ENCODE data around the gene TARDBP. TPM values are rescaled to one million over a fixed set of nuclear protein-coding genes. Genes with fewer than 3 reads are reported as not detected.

The TARDBP gene
- total and polyA plus RNA-seq, 2 donors from 2014 or later = 103 to 140 TPM

DNA sequence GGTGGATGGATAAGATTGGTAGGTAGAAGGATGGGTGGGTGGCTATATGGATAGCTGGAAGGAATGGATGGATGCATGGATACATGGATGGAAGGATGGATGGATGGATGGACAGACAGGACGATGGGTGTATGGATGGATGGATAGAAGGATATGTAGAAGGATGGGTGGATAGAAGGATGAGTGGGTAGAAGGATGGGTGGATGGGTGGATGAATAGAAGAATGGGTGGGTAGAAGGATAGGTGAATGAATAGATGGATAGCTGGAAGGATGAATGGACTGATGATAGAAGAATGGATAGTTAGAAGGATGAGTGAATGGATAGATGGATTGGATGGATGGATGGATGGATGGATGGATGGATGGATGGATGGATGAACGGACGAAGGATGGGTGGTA, 29.6 kb downstream of the TARDBP start:
- Histone ChIP-seq H3K9me3 (ENCODE audit: control insufficient read depth in 2 of 3, insufficient read depth in 1 of 3, low read length in 3 of 3) (peaks cover 0 to 1% (median 0%) of the 10 kb centered on the region in 3 donors), H3K9ac (ENCODE audit: low read length in 3 of 3) (no peak overlapping the region), H3K27ac (ENCODE audit: low read depth in 2 of 2, low read length in 2 of 2) (no peak overlapping the region), H3K36me3 (ENCODE audit: control insufficient read depth in 2 of 3, insufficient read depth in 3 of 3, low read length in 3 of 3) (no peaks in the 10 kb centered on the region), H3K4me3 (ENCODE audit: low read length in 3 of 3) (no peak overlapping the region), H3K27me3 (ENCODE audit: control insufficient read depth, insufficient read depth, low read length) (no peaks in the 10 kb centered on the region), H3K4me1 (ENCODE audit: control insufficient read depth in 2 of 3, insufficient read depth in 2 of 3, low read depth in 1 of 3, low read length in 3 of 3) (no peaks in the 10 kb centered on the region)
- TF ChIP-seq, protein P1, sequence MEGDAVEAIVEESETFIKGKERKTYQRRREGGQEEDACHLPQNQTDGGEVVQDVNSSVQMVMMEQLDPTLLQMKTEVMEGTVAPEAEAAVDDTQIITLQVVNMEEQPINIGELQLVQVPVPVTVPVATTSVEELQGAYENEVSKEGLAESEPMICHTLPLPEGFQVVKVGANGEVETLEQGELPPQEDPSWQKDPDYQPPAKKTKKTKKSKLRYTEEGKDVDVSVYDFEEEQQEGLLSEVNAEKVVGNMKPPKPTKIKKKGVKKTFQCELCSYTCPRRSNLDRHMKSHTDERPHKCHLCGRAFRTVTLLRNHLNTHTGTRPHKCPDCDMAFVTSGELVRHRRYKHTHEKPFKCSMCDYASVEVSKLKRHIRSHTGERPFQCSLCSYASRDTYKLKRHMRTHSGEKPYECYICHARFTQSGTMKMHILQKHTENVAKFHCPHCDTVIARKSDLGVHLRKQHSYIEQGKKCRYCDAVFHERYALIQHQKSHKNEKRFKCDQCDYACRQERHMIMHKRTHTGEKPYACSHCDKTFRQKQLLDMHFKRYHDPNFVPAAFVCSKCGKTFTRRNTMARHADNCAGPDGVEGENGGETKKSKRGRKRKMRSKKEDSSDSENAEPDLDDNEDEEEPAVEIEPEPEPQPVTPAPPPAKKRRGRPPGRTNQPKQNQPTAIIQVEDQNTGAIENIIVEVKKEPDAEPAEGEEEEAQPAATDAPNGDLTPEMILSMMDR (IDR thresholded peaks at IDR 0.05; ENCODE audit: borderline replicate concordance, extremely low read depth, insufficient read depth) = no peak
- DNase-seq (no peak), FAIRE-seq (no peak)
- intact Hi-C loops (cut with DNase I) = no loop called here

DNA sequence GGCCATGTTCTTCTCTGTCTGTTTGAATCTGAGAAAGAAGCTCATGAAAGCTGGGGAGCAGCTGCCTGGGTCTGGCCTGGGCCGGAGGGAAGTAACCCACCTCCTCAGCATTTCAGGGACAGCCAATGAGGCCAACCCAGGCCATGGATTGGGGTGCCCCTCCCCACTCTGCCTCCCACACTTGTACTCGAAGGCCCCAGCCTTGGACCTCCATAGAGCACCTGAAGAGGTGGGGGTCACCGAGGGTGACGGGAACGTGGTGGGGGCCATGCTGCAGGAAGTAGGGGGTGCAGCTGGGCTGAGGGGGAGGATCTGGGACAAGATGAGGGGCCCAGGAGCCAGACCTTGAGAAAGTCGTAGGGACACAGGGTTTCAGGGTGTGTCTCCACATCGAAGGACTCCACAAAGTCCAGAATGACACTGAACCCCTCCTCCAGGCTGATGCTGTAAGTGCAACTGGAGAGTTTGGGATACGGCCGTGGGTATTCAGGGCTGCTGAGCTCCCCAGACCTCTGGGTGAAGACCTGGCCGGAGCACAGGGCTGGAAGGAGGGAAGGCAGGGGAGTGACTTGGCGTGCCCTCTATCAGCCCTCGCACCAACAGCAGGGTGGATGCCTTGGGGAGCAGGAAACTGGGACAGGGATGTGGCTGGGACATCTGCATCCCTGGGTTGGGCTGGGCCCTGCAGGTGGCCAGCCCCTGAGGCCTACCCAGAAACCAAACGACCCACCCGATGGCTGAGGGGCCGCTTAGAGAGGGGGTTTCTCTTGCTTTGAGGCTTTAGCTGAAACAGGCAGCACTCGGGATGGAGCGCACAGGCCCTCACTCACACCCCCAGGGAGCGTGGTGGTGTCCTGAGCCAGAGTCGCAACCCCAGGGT, 30.8 kb downstream of the TARDBP start:
- no peak for FAIRE-seq
- Histone ChIP-seq H3K36me3 (ENCODE audit: control insufficient read depth in 2 of 3, insufficient read depth in 3 of 3, low read length in 3 of 3) (no peaks in the 10 kb centered on the region), H3K4me1 (ENCODE audit: control insufficient read depth in 2 of 3, insufficient read depth in 2 of 3, low read depth in 1 of 3, low read length in 3 of 3) (no peaks in the 10 kb centered on the region), H3K9ac (ENCODE audit: low read length in 3 of 3) (no peak overlapping the region), H3K27me3 (ENCODE audit: control insufficient read depth, insufficient read depth, low read length) (no peaks in the 10 kb centered on the region), H3K9me3 (ENCODE audit: control insufficient read depth in 2 of 3, insufficient read depth in 1 of 3, low read length in 3 of 3) (peaks cover 0 to 1% (median 0%) of the 10 kb centered on the region in 3 donors), H3K27ac (ENCODE audit: low read depth in 2 of 2, low read length in 2 of 2) (no peak overlapping the region), H3K4me3 (ENCODE audit: low read length in 3 of 3) (no peak overlapping the region)
- DNase-seq = peak in 1 of 5 donors; percentile 61
- TF ChIP-seq, protein P1 (IDR thresholded peaks at IDR 0.05; ENCODE audit: borderline replicate concordance, extremely low read depth, insufficient read depth) = no peak
- intact Hi-C loops (cut with DNase I) = no loop called here

DNA sequence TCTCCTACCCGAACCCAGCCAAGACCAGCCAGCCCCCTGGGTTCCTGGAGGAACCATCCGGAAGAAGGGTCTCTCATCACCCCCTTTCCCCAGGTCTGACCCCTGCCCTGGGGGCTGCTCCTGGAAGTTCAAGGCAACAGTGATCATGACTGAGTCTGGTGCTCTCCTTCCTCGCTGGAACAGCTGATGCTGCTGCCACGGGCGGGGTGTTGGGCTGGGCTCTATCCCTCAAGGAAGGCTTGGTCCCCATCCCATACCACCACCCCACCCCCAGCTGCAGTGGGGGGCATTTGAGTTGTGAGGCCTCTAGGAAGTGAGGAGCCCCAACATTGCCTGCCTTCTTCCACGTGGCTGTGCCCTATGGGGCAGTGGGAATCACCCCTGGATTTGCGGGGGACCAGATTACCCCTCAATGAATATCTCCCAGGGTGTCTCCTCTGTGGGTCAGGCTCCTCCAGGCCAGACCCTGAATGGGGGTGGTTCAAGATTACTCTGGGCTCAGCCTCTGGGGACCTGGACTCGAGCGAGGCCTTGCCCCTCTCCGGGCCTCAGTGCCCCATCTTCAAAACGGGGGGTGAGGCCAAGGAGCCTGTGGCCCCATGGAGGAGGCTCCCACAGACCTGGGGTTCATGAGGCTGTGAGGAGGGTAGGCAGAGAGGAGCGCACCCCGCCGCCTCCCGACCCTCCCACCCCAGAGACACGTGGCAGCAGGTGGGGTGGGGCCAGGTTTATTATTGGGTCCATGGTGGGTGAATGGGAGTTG, 31.8 kb downstream of the TARDBP start:
- H3K27me3 ChIP-seq (ENCODE audit: control insufficient read depth, insufficient read depth, low read length) = no peaks in the 10 kb centered on the region
- H3K4me3 ChIP-seq (ENCODE audit: low read length in 3 of 3) = no peak overlapping the region
- H3K9me3 ChIP-seq (ENCODE audit: control insufficient read depth in 2 of 3, insufficient read depth in 1 of 3, low read length in 3 of 3) = peaks cover 0 to 1% (median 0%) of the 10 kb centered on the region in 3 donors
- DNase-seq = peak in 1 of 5 donors; percentile 29
- no peak for FAIRE-seq
- H3K4me1 ChIP-seq (ENCODE audit: control insufficient read depth in 2 of 3, insufficient read depth in 2 of 3, low read depth in 1 of 3, low read length in 3 of 3) = no peaks in the 10 kb centered on the region
- H3K36me3 ChIP-seq (ENCODE audit: control insufficient read depth in 2 of 3, insufficient read depth in 3 of 3, low read length in 3 of 3) = no peaks in the 10 kb centered on the region
- no peak overlapping the region for H3K9ac ChIP-seq (ENCODE audit: low read length in 3 of 3)
- intact Hi-C loops (cut with DNase I) = no loop called here
- no peak overlapping the region for H3K27ac ChIP-seq (ENCODE audit: low read depth in 2 of 2, low read length in 2 of 2)
- TF ChIP-seq, protein P1 (IDR thresholded peaks at IDR 0.05; ENCODE audit: borderline replicate concordance, extremely low read depth, insufficient read depth) = no peak

All from kidney (tissue), 14 donors.